HUES64 (cell line): ENCODE results near the gene ZNRF2.
"Not testable (repeated sequence)": the region's sequence is repeated elsewhere in the genome, so short reads cannot be mapped to it uniquely, and the experiment has no call there.

ENCODE experiments used
- H3K27ac ChIP-seq: 2 replicates; pipeline ENCODE4 v1.7.0; 2013; ENCODE audit warnings: low read depth, low read length, inconsistent platforms
- H3K27me3 ChIP-seq: 2 replicates; pipeline ENCODE4 v1.6.1; 2013; ENCODE audit warnings: mild to moderate bottlenecking, low read length; ENCODE audit not compliant: insufficient read depth
- H3K36me3 ChIP-seq: 2 replicates; pipeline ENCODE4 v1.6.1; 2013; ENCODE audit warnings: mild to moderate bottlenecking, low read length; ENCODE audit not compliant: insufficient read depth
- H3K4me1 ChIP-seq: 2 replicates; pipeline ENCODE4 v1.6.1; 2013; ENCODE audit warnings: mild to moderate bottlenecking, low read length, moderate library complexity; ENCODE audit not compliant: insufficient read depth
- H3K4me3 ChIP-seq: 2 replicates; pipeline ENCODE4 v1.5.1; 2013; ENCODE audit warnings: mild to moderate bottlenecking, low read length, moderate library complexity
- H3K9ac ChIP-seq: 2 replicates; pipeline ENCODE4 v1.6.1; 2013; ENCODE audit warnings: mild to moderate bottlenecking, low read depth, low read length
- H3K9me3 ChIP-seq: 2 replicates; pipeline ENCODE4 v1.6.1; 2013; ENCODE audit warnings: low read depth, low read length; ENCODE audit not compliant: insufficient read depth
- WGBS: fragments of 150-250, 120-280 bp; methylation state at CpG from one replicate; pipeline ENCODE4 v1.1.7; 2013; ENCODE audit warnings: missing lambda C conversion rate; 5-methylcytosine and 5-hydroxymethylcytosine counted together

The ZNRF2 gene

DNA sequence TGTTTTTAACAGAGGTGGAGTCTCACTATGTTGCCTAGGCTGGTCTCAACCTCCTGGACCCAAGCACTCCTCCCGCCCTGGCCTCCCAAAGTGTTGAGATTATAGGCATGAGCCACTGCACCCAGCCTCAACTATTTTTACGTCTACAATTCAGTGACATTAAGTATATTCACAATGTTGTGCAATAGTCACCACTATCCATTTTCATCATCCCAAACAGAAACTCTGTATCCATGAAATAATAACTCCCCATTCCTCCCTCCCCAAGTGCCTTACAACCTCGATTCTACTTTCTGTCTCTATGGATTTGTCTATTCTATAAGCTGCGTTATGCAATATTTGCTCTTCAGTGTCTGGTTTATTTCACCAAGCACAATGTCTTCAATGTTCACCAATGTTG lies 20.3 kb upstream of the ZNRF2 start:
- Histone ChIP-seq H3K36me3 (no peaks in the 10 kb centered on the region), H3K9me3 (no peaks in the 10 kb centered on the region), H3K9ac (no peak overlapping the region), H3K4me3 (no peak overlapping the region), H3K27me3 (no peaks in the 10 kb centered on the region), H3K27ac (no peak overlapping the region), H3K4me1 (no peaks in the 10 kb centered on the region; the same call in 1 of the 2 replicates)
- 81% methylated on average over 4 of the region's 4 CpGs for WGBS

DNA sequence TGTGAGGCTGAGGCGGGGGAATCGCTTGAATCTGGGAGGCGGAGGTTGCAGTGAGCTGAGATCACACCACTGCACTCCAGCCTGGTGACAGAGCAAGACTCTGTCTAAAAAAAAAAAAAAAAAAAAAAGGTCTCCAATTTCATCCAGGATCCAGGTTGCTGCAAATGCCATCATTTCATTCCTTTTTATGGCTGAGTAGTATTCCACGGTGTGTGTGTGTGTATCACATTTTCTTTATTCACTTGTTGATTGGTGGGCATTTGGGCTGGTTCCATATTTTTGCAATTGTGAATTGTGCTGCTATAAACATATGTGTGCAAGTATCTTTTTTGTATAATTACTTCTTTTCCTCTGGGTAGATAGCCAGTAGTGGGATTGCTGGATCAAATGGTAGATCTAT lies 19.2 kb upstream of the ZNRF2 start:
- H3K27me3 ChIP-seq, H3K4me1 ChIP-seq, H3K9me3 ChIP-seq, H3K36me3 ChIP-seq, H3K27ac ChIP-seq, H3K9ac ChIP-seq, H3K4me3 ChIP-seq: not testable (repeated sequence)
- WGBS: 99% methylated on average over 4 of the region's 4 CpGs

GRCh38 chr7:30266686-30267085 lies 17.7 kb upstream of the ZNRF2 start:
- H3K9ac ChIP-seq: no peak overlapping the region

DNA sequence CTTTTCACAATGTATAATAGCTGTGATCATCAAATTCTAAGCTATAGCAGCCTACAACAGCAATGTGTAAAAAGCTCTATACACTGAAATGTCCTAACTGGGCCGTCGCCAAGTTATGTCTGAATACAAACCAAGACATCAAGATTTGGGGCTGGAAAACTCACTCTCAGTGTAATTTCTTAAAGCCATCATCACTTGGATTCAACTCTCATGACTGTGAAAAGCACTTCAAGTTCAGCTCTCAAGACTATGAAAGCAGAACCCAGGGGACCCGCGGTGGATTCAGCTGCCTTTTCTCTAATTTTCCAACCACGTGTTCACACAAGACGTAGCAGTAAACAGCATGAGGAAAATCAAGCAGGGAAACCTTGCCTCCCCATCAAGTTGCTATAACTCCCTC lies 15.8 kb upstream of the ZNRF2 start:
- 0 out of 2 replicates have a peak, but pooled peaks cover 5% of the 10 kb centered on the region for H3K4me1 ChIP-seq
- WGBS: 94% methylated on average over 6 of the region's 6 CpGs

More at GRCh38 chr7:30266686-30267085, 17.7 kb upstream of the ZNRF2 start:
- no peak overlapping the region for H3K4me3 ChIP-seq
- peaks cover 5% of the 10 kb centered on the region; the same call in 1 of the 2 replicates for H3K4me1 ChIP-seq
- H3K9me3 ChIP-seq: no peaks in the 10 kb centered on the region
- WGBS: 83% methylated on average over 1 of the region's 1 CpG
- H3K27me3 ChIP-seq: no peaks in the 10 kb centered on the region
- no peaks in the 10 kb centered on the region for H3K36me3 ChIP-seq
- no peak overlapping the region for H3K27ac ChIP-seq

GRCh38 chr7:30269490-30269889 lies 14.9 kb upstream of the ZNRF2 start:
- Histone ChIP-seq H3K9ac (no peak overlapping the region), H3K4me1 (0 out of 2 replicates have a peak, but pooled peaks cover 5% of the 10 kb centered on the region), H3K27ac (no peak overlapping the region), H3K4me3 (no peak overlapping the region), H3K27me3 (no peaks in the 10 kb centered on the region), H3K36me3 (no peaks in the 10 kb centered on the region), H3K9me3 (no peaks in the 10 kb centered on the region)
- 60% methylated on average over 2 of the region's 2 CpGs for WGBS

More for the DNA sequence above, 15.8 kb upstream of the ZNRF2 start:
- Histone ChIP-seq H3K9ac (no peak overlapping the region), H3K4me3 (no peak overlapping the region), H3K36me3 (no peaks in the 10 kb centered on the region), H3K9me3 (no peaks in the 10 kb centered on the region), H3K27ac (no peak overlapping the region), H3K27me3 (no peaks in the 10 kb centered on the region)

- Histone ChIP-seq H3K4me1 (0 out of 2 replicates have a peak, but pooled peaks cover 5% of the 10 kb centered on the region), H3K36me3 (no peaks in the 10 kb centered on the region), H3K9ac (no peak overlapping the region), H3K9me3 (no peaks in the 10 kb centered on the region), H3K4me3 (no peak overlapping the region), H3K27ac (no peak overlapping the region), H3K27me3 (no peaks in the 10 kb centered on the region)
- WGBS: 72% methylated on average over 3 of the region's 4 CpGs
Observed at GRCh38 chr7:30270921-30271320, 13.5 kb upstream of the ZNRF2 start.

DNA sequence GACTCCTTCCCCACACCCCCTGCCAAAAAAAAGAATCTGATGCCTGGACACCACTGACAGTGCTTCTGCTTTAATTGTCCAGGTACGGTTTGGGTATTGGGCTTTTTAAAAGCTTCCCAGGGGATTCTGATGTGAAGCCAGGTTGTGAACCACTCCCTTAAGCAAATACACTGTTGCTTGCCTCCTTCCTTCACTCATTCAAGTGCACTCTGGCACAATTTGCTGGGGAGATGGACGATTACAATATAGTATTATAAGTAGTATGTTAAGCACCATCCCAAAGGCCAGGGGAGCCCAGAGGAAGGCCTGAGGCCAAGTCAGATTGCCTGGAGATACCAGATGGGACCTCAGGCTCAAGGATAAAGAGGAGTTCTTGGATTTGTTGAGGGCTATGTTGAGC lies 12.3 kb upstream of the ZNRF2 start:
- H3K36me3 ChIP-seq: no peaks in the 10 kb centered on the region
- H3K9me3 ChIP-seq: no peaks in the 10 kb centered on the region
- H3K9ac ChIP-seq: no peak overlapping the region
- WGBS: 83% methylated on average over 1 of the region's 2 CpGs
- H3K4me1 ChIP-seq: 0 out of 2 replicates have a peak, but pooled peaks cover 5% of the 10 kb centered on the region
- no peaks in the 10 kb centered on the region for H3K27me3 ChIP-seq
- no peak overlapping the region for H3K27ac ChIP-seq
- no peak overlapping the region for H3K4me3 ChIP-seq

- 74% methylated on average over 2 of the region's 2 CpGs for WGBS
- Histone ChIP-seq H3K4me3 (no peak overlapping the region), H3K9ac (no peak overlapping the region), H3K4me1 (0 out of 2 replicates have a peak, but pooled peaks cover 5% of the 10 kb centered on the region), H3K27ac (no peak overlapping the region), H3K36me3 (no peaks in the 10 kb centered on the region), H3K27me3 (no peaks in the 10 kb centered on the region), H3K9me3 (no peaks in the 10 kb centered on the region)
Observed at GRCh38 chr7:30273552-30273951, 10.8 kb upstream of the ZNRF2 start.

GRCh38 chr7:30274641-30275040 lies 9.8 kb upstream of the ZNRF2 start:
- Histone ChIP-seq H3K36me3 (no peaks in the 10 kb centered on the region), H3K9me3 (no peaks in the 10 kb centered on the region), H3K9ac (no peak overlapping the region), H3K4me3 (no peak overlapping the region), H3K27me3 (no peaks in the 10 kb centered on the region), H3K4me1 (0 out of 2 replicates have a peak, but pooled peaks cover 4% of the 10 kb centered on the region), H3K27ac (no peak overlapping the region)
- WGBS: 99% methylated on average over 2 of the region's 3 CpGs

DNA sequence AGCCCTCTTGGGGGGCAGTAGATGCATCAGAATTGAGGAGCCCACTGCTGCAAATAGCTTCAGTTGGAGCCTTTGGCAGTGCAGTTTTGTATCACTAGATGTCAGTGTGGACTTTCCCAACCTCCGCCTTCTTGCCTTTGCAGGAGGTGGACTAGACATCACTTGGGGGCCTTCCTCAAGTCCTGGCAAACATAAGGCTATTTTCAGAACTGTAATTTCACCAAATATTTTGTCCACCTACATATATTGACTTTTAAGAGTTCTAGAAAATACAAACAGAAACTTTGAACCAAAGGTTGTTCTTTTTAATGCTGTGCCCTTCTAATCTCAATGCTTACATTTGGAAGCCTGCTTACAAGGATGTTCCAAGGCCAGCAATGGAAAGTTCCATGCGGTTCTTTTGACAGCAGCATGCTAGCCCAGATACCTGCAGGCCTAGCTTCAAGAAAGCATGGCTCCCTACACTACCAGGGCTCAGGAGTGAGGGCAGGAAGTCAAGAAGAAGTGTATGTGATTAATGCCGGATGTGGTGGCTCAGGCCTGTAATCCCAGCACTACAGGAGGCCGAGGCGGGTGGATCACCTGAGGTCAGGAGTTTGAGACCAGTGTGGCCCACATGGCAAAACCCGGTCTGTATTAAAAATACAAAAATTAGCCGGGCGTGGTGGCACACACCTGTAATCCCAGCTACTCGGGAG lies 8.0 kb upstream of the ZNRF2 start:
- Histone ChIP-seq H3K9ac (no peak overlapping the region), H3K36me3 (no peaks in the 10 kb centered on the region), H3K27me3 (no peaks in the 10 kb centered on the region), H3K4me3 (no peak overlapping the region), H3K9me3 (no peaks in the 10 kb centered on the region), H3K27ac (no peak overlapping the region), H3K4me1 (peaks cover 9% of the 10 kb centered on the region; the same call in 1 of the 2 replicates)
- WGBS: 88% methylated on average over 9 of the region's 9 CpGs

- Histone ChIP-seq H3K4me1 (peaks cover 16% of the 10 kb centered on the region; the same call in 1 of the 2 replicates), H3K9ac (no peak overlapping the region), H3K9me3 (no peaks in the 10 kb centered on the region), H3K27me3 (no peaks in the 10 kb centered on the region), H3K4me3 (no peak overlapping the region), H3K27ac (no peak overlapping the region), H3K36me3 (no peaks in the 10 kb centered on the region)
- 90% methylated on average over 4 of the region's 4 CpGs for WGBS
Observed at GRCh38 chr7:30278376-30278775, 6.0 kb upstream of the ZNRF2 start.
